NCI-H345 (cell line): ENCODE measurements around the gene DIAPH3.
"Not testable (repeated sequence)": the region's sequence is repeated elsewhere in the genome, so short reads cannot be mapped to it uniquely, and the experiment has no call there.

Experiments
- DNase-seq: peaks from one replicate; lab custom pipeline; 2025; lab: John Stamatoyannopoulos, UW

Gene DIAPH3

GRCh38 chr13:60163478-60164233 is at the start of gene DIAPH3:
Gene DIAPH3, minus strand, starts transcription at chr13:60163928. Its CDS starts 162 bp downstream, at chr13:60163766.
- DNase-seq: peak; percentile 97

GRCh38 chr13:60213236-60213744 is 49.6 kb upstream of the DIAPH3 start:
- no peak for DNase-seq

GRCh38 chr13:60211548-60211947 is 47.8 kb upstream of the DIAPH3 start:
- DNase-seq: no peak

- no peak for DNase-seq
Observed at GRCh38 chr13:60210510-60211330, 47.0 kb upstream of the DIAPH3 start.

GRCh38 chr13:60205499-60205898 is 41.8 kb upstream of the DIAPH3 start:
- not testable (repeated sequence) for DNase-seq

GRCh38 chr13:60201286-60201685 is 37.6 kb upstream of the DIAPH3 start:
- no peak for DNase-seq

GRCh38 chr13:60195893-60196292 is 32.2 kb upstream of the DIAPH3 start:
- not testable (repeated sequence) for DNase-seq

GRCh38 chr13:60182907-60183306 is 19.2 kb upstream of the DIAPH3 start:
- no peak for DNase-seq

- no peak for DNase-seq
Observed at GRCh38 chr13:60178327-60178726, 14.6 kb upstream of the DIAPH3 start.

GRCh38 chr13:60175571-60175970 is 11.8 kb upstream of the DIAPH3 start:
- DNase-seq: no peak

GRCh38 chr13:60174113-60174512 is 10.4 kb upstream of the DIAPH3 start:
- no peak for DNase-seq

- no peak for DNase-seq
Observed at GRCh38 chr13:60172111-60172510, 8.4 kb upstream of the DIAPH3 start.

- no peak for DNase-seq
Observed at GRCh38 chr13:60170414-60170813, 6.7 kb upstream of the DIAPH3 start.

- no peak for DNase-seq
Observed at GRCh38 chr13:60169239-60170031, 5.7 kb upstream of the DIAPH3 start.

- no peak for DNase-seq
Observed at GRCh38 chr13:60167121-60167520, 3.4 kb upstream of the DIAPH3 start.

GRCh38 chr13:60165391-60166099 is 1.8 kb upstream of the DIAPH3 start:
- no peak for DNase-seq

GRCh38 chr13:60164234-60164889 is 634 bp upstream of the DIAPH3 start:
- DNase-seq: no peak

- DNase-seq: no peak
Observed at GRCh38 chr13:60162096-60162495, 1.6 kb downstream of the DIAPH3 start.

GRCh38 chr13:60158321-60158801 is 5.4 kb downstream of the DIAPH3 start:
- no peak for DNase-seq

GRCh38 chr13:60155978-60156377 is 7.8 kb downstream of the DIAPH3 start:
- no peak for DNase-seq

- DNase-seq: no peak
Observed at GRCh38 chr13:60152904-60153303, 10.8 kb downstream of the DIAPH3 start.
